HFFc6 (cell line): ENCODE data around the gene ATG4A. TPM values are rescaled to one million over a fixed set of nuclear protein-coding genes. Genes with fewer than 3 reads are reported as not detected.
A peak's percentile ranks its signal among the peaks of the same experiment; 100 is the strongest.

Experiments used
- DNase-seq: peaks from one replicate; pipeline ENCODE4 v3.0.0-alpha.2; 2018
- H3K27ac Mint-ChIP-seq: 2 replicates; pipeline ENCODE4 v1.8.0; 2020; ENCODE audit warnings: mild to moderate bottlenecking, mixed read lengths
- H3K27me3 Mint-ChIP-seq: 2 replicates; pipeline ENCODE4 v1.8.0; 2021; ENCODE audit warnings: mild to moderate bottlenecking, moderate library complexity, mixed read lengths; ENCODE audit not compliant: insufficient read depth
- H3K36me3 Mint-ChIP-seq: 2 replicates; pipeline ENCODE4 v1.8.0; 2021; ENCODE audit warnings: low read depth, mixed read lengths
- H3K4me1 Mint-ChIP-seq: 2 replicates; pipeline ENCODE4 v1.8.0; 2020; ENCODE audit warnings: low read depth, mixed read lengths
- H3K4me3 Mint-ChIP-seq: 2 replicates; pipeline ENCODE4 v1.8.0; 2020; ENCODE audit warnings: mild to moderate bottlenecking, moderate library complexity, mixed read lengths
- H3K9me3 Mint-ChIP-seq: 2 replicates; pipeline ENCODE4 v1.8.0; 2020; ENCODE audit warnings: mild to moderate bottlenecking, mixed read lengths
- CTCF ChIP-seq: fragments of 200-600 bp; sonication (generic); IDR thresholded peaks from 2 replicates; pipeline ENCODE4 v1.5.0; 2021; ENCODE audit warnings: antibody characterized with exemption, mild to moderate bottlenecking
- total RNA-seq, 6 experiments: library from RNA; stranded (reverse); fragmentation: NEBNext Ultra II Directional; extraction: Animal tissue kit (Norgen Biotek cat#: 25700); gene quantifications; 2 replicates in 1 of 6; 3 replicates in 5 of 6; pipeline ENCODE4 v1.2.3, GENCODE V29; 2021

ATG4A gene
- total RNA-seq, 6 experiments from 2014 or later: 11.6 to 15.0 (median 13.4) TPM

GRCh38 chrX:108090491-108091263, 901 bp upstream of the ATG4A start:
- H3K4me1 Mint-ChIP-seq: peaks cover 19% of the 10 kb centered on the region
- H3K4me3 Mint-ChIP-seq: no peak overlapping the region
- H3K36me3 Mint-ChIP-seq: no peaks in the 10 kb centered on the region; the same call in 1 of the 2 replicates
- H3K9me3 Mint-ChIP-seq: no peaks in the 10 kb centered on the region
- no peaks in the 10 kb centered on the region for H3K27me3 Mint-ChIP-seq
- H3K27ac Mint-ChIP-seq: no peak overlapping the region
- DNase-seq: peak; percentile 61
- TF ChIP-seq CTCF: no peak

GRCh38 chrX:108091878-108092291, 307 bp downstream of the ATG4A start:
- Mint-ChIP-seq H3K27me3 (no peaks in the 10 kb centered on the region), H3K9me3 (no peaks in the 10 kb centered on the region), H3K27ac (no peak overlapping the region), H3K36me3 (no peaks in the 10 kb centered on the region; the same call in 1 of the 2 replicates), H3K4me3 (no peak overlapping the region), H3K4me1 (peaks cover 22% of the 10 kb centered on the region)
- TF ChIP-seq CTCF: no peak
- DNase-seq: no peak

- TF ChIP-seq CTCF: no peak
- peaks cover 19% of the 10 kb centered on the region for H3K4me1 Mint-ChIP-seq
- H3K36me3 Mint-ChIP-seq: no peaks in the 10 kb centered on the region; the same call in 1 of the 2 replicates
- H3K9me3 Mint-ChIP-seq: no peaks in the 10 kb centered on the region
- DNase-seq: peak; percentile 2
- no peak overlapping the region for H3K4me3 Mint-ChIP-seq
- no peaks in the 10 kb centered on the region for H3K27me3 Mint-ChIP-seq
- no peak overlapping the region for H3K27ac Mint-ChIP-seq
Measured at GRCh38 chrX:108097380-108097779, 5.8 kb downstream of the ATG4A start.

- Mint-ChIP-seq H3K27ac (no peak overlapping the region), H3K4me1 (no peaks in the 10 kb centered on the region), H3K27me3 (no peaks in the 10 kb centered on the region), H3K36me3 (peaks cover 5% of the 10 kb centered on the region; the same call in 1 of the 2 replicates), H3K9me3 (no peaks in the 10 kb centered on the region), H3K4me3 (no peak overlapping the region)
- DNase-seq: no peak
- TF ChIP-seq CTCF: no peak
Measured at GRCh38 chrX:108105473-108105872, 13.9 kb downstream of the ATG4A start.

GRCh38 chrX:108114541-108114940, 23.0 kb downstream of the ATG4A start:
- Mint-ChIP-seq H3K27ac (no peak overlapping the region), H3K4me1 (peaks cover 11% of the 10 kb centered on the region), H3K27me3 (no peaks in the 10 kb centered on the region), H3K36me3 (peaks cover 4% of the 10 kb centered on the region; the same call in 1 of the 2 replicates), H3K4me3 (no peak overlapping the region), H3K9me3 (no peaks in the 10 kb centered on the region)
- TF ChIP-seq CTCF: no peak
- no peak for DNase-seq
